Thyroid gland (tissue), 4 donors: ENCODE results near the gene FASTKD1.

Experiments
- POLR2A ChIP-seq, 2 donors: fragments of 450-650 bp; IDR thresholded peaks; one replicate each; pipeline ENCODE4 v1.6.1; 2017; ENCODE audit warnings: antibody characterized with exemption in 2 of 2, mild to moderate bottlenecking in 2 of 2, moderate library complexity in 1 of 2
- TF ChIP-seq, protein P1 (sequence below), 6 experiments: fragments of 200-600 bp in 3 of 6; fragments of 450-650 bp in 3 of 6; sonication (generic) in 3 of 6; IDR thresholded peaks; one replicate each; pipeline ENCODE4 v1.5.1; 2016 to 2019; ENCODE audit warnings: antibody characterized with exemption in 6 of 6, mild to moderate bottlenecking in 2 of 6, inconsistent platforms in 1 of 6, moderate library complexity in 1 of 6

DNA sequence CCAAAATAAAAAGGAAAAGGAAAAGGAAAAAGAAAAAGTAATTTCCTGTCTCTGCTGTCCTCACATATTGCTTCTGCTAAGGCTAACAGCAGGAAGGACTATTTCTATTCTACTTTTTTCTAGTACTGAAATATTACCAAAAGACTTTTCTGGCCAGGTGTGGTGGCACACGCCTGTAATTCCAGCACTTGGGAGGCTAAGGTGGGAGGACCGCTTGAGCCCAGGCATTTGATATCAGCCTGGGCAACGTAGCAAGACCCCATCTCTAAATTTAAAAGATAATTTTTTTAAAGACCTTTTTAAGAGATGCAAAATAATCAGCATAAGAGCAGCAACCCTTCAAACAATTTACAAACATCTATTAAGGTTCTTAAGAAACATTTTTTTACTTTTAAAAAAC, 31.2 kb downstream of the FASTKD1 start:
- TF ChIP-seq, protein P1, sequence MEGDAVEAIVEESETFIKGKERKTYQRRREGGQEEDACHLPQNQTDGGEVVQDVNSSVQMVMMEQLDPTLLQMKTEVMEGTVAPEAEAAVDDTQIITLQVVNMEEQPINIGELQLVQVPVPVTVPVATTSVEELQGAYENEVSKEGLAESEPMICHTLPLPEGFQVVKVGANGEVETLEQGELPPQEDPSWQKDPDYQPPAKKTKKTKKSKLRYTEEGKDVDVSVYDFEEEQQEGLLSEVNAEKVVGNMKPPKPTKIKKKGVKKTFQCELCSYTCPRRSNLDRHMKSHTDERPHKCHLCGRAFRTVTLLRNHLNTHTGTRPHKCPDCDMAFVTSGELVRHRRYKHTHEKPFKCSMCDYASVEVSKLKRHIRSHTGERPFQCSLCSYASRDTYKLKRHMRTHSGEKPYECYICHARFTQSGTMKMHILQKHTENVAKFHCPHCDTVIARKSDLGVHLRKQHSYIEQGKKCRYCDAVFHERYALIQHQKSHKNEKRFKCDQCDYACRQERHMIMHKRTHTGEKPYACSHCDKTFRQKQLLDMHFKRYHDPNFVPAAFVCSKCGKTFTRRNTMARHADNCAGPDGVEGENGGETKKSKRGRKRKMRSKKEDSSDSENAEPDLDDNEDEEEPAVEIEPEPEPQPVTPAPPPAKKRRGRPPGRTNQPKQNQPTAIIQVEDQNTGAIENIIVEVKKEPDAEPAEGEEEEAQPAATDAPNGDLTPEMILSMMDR (IDR thresholded peaks at IDR 0.05): no peak
- TF ChIP-seq POLR2A (IDR thresholded peaks at IDR 0.05): no peak
